NCI-H524 treated with DMSO at 0.1 percent for 48 hours (cell line): Measurements from ENCODE around the gene CPXCR1.
"Not testable (repeated sequence)": the region's sequence is repeated elsewhere in the genome, so short reads cannot be mapped to it uniquely, and the experiment has no call there.

Experiments used
- DNase-seq: peaks from one replicate; lab custom pipeline; 2025; lab: John Stamatoyannopoulos, UW

CPXCR1 gene

GRCh38 chrX:88746925-88747324 is at the start of gene CPXCR1:
Gene CPXCR1 (plus strand): TSS chrX:88747225. CDS start chrX:88753415, 6,190 bp downstream.
- DNase-seq: no peak

GRCh38 chrX:88735835-88736234 is 11.2 kb upstream of the CPXCR1 start:
- no peak for DNase-seq

GRCh38 chrX:88746215-88746614 is 810 bp upstream of the CPXCR1 start:
- DNase-seq: not testable (repeated sequence)

GRCh38 chrX:88752339-88752738 is 5.3 kb downstream of the CPXCR1 start:
- DNase-seq: not testable (repeated sequence)

GRCh38 chrX:88789825-88790224 is 42.8 kb downstream of the CPXCR1 start:
- DNase-seq: no peak
